Measurements from ENCODE around the gene GCH1.
"Not testable (repeated sequence)": the region's sequence is repeated elsewhere in the genome, so short reads cannot be mapped to it uniquely, and the experiment has no call there.

Gene GCH1

GRCh38 chr14:54908190-54908589, 5.6 kb upstream of the GCH1 start:
- Histone ChIP-seq H3K9ac (ENCODE audit: low read depth, low read length) (no peak overlapping the region), H3K27ac (ENCODE audit: low read depth, low read length) (no peak overlapping the region), H3K36me3 (ENCODE audit: insufficient read depth, low read length) (no peaks in the 10 kb centered on the region), H3K4me1 (ENCODE audit: insufficient read depth, low read length) (peaks cover 5% of the 10 kb centered on the region; the same call in 1 of the 2 replicates), H3K9me3 (ENCODE audit: insufficient read depth, low read depth, low read length) (no peaks in the 10 kb centered on the region), H3K4me3 (ENCODE audit: low read length) (no peak overlapping the region), H3K27me3 (ENCODE audit: insufficient read depth, low read length) (peaks cover 13% of the 10 kb centered on the region; the same call in 1 of the 2 replicates)
- WGBS = 91% methylated on average over 3 of the region's 4 CpGs

GRCh38 chr14:54906075-54906474, 3.4 kb upstream of the GCH1 start:
- peaks cover 30% of the 10 kb centered on the region for H3K27me3 ChIP-seq (ENCODE audit: insufficient read depth, low read length)
- H3K9ac ChIP-seq (ENCODE audit: low read depth, low read length) = no peak overlapping the region
- no peak overlapping the region for H3K4me3 ChIP-seq (ENCODE audit: low read length)
- no peak overlapping the region for H3K27ac ChIP-seq (ENCODE audit: low read depth, low read length)
- H3K9me3 ChIP-seq (ENCODE audit: insufficient read depth, low read depth, low read length) = no peaks in the 10 kb centered on the region
- peaks cover 5% of the 10 kb centered on the region for H3K4me1 ChIP-seq (ENCODE audit: insufficient read depth, low read length)
- no peaks in the 10 kb centered on the region for H3K36me3 ChIP-seq (ENCODE audit: insufficient read depth, low read length)

- H3K4me1 ChIP-seq (ENCODE audit: insufficient read depth, low read length) = peaks cover 4% of the 10 kb centered on the region
- under 1% methylated on average over 37 of the region's 37 CpGs for WGBS
- no peaks in the 10 kb centered on the region for H3K36me3 ChIP-seq (ENCODE audit: insufficient read depth, low read length)
- H3K27ac ChIP-seq (ENCODE audit: low read depth, low read length) = peak overlapping the region; percentile 30; the same call in 1 of the 2 replicates
- H3K9me3 ChIP-seq (ENCODE audit: insufficient read depth, low read depth, low read length) = no peaks in the 10 kb centered on the region
- peak overlapping the region; percentile 85 for H3K4me3 ChIP-seq (ENCODE audit: low read length)
- peak overlapping the region; percentile 56 for H3K9ac ChIP-seq (ENCODE audit: low read depth, low read length)
- H3K27me3 ChIP-seq (ENCODE audit: insufficient read depth, low read length) = peaks cover 39% of the 10 kb centered on the region
Measured at GRCh38 chr14:54902143-54902520, 494 bp downstream of the GCH1 start.

GRCh38 chr14:54901380-54902142, 1.1 kb downstream of the GCH1 start:
- Histone ChIP-seq H3K27ac (ENCODE audit: low read depth, low read length) (no peak overlapping the region), H3K4me1 (ENCODE audit: insufficient read depth, low read length) (peaks cover 4% of the 10 kb centered on the region), H3K27me3 (ENCODE audit: insufficient read depth, low read length) (peaks cover 39% of the 10 kb centered on the region), H3K36me3 (ENCODE audit: insufficient read depth, low read length) (no peaks in the 10 kb centered on the region), H3K9me3 (ENCODE audit: insufficient read depth, low read depth, low read length) (no peaks in the 10 kb centered on the region), H3K9ac (ENCODE audit: low read depth, low read length) (peak overlapping the region; percentile 56; the same call in 1 of the 2 replicates), H3K4me3 (ENCODE audit: low read length) (peak overlapping the region; percentile 85)
- WGBS = 4% methylated on average over 37 of the region's 42 CpGs

GRCh38 chr14:54899573-54899972, 3.1 kb downstream of the GCH1 start:
- Histone ChIP-seq H3K27me3 (ENCODE audit: insufficient read depth, low read length) (peaks cover 36% of the 10 kb centered on the region), H3K4me3 (ENCODE audit: low read length) (no peak overlapping the region), H3K4me1 (ENCODE audit: insufficient read depth, low read length) (peaks cover 4% of the 10 kb centered on the region), H3K9me3 (ENCODE audit: insufficient read depth, low read depth, low read length) (no peaks in the 10 kb centered on the region), H3K27ac (ENCODE audit: low read depth, low read length) (no peak overlapping the region), H3K36me3 (ENCODE audit: insufficient read depth, low read length) (no peaks in the 10 kb centered on the region), H3K9ac (ENCODE audit: low read depth, low read length) (no peak overlapping the region)
- WGBS = 100% methylated on average over 4 of the region's 5 CpGs

- H3K9me3 ChIP-seq (ENCODE audit: insufficient read depth, low read depth, low read length); H3K4me3 ChIP-seq (ENCODE audit: low read length); H3K9ac ChIP-seq (ENCODE audit: low read depth, low read length); H3K4me1 ChIP-seq (ENCODE audit: insufficient read depth, low read length); H3K36me3 ChIP-seq (ENCODE audit: insufficient read depth, low read length); H3K27ac ChIP-seq (ENCODE audit: low read depth, low read length): not testable (repeated sequence)
- WGBS = 86% methylated on average over 4 of the region's 5 CpGs
- H3K27me3 ChIP-seq (ENCODE audit: insufficient read depth, low read length) = peaks cover 24% of the 10 kb centered on the region
Measured at GRCh38 chr14:54897809-54898555, 4.6 kb downstream of the GCH1 start.

- H3K4me1 ChIP-seq (ENCODE audit: insufficient read depth, low read length) = peaks cover 6% of the 10 kb centered on the region; the same call in 1 of the 2 replicates
- no peak overlapping the region for H3K4me3 ChIP-seq (ENCODE audit: low read length)
- WGBS = 90% methylated on average over 4 of the region's 4 CpGs
- no peak overlapping the region for H3K27ac ChIP-seq (ENCODE audit: low read depth, low read length)
- peaks cover 5% of the 10 kb centered on the region for H3K27me3 ChIP-seq (ENCODE audit: insufficient read depth, low read length)
- H3K36me3 ChIP-seq (ENCODE audit: insufficient read depth, low read length) = no peaks in the 10 kb centered on the region
- no peak overlapping the region for H3K9ac ChIP-seq (ENCODE audit: low read depth, low read length)
- H3K9me3 ChIP-seq (ENCODE audit: insufficient read depth, low read depth, low read length) = no peaks in the 10 kb centered on the region
Measured at GRCh38 chr14:54895683-54896082, 6.9 kb downstream of the GCH1 start.

GRCh38 chr14:54894995-54895394, 7.6 kb downstream of the GCH1 start:
- no peaks in the 10 kb centered on the region for H3K27me3 ChIP-seq (ENCODE audit: insufficient read depth, low read length)
- H3K9me3 ChIP-seq (ENCODE audit: insufficient read depth, low read depth, low read length) = no peaks in the 10 kb centered on the region
- 74% methylated on average over 2 of the region's 3 CpGs for WGBS
- no peaks in the 10 kb centered on the region for H3K36me3 ChIP-seq (ENCODE audit: insufficient read depth, low read length)
- peaks cover 6% of the 10 kb centered on the region; the same call in 1 of the 2 replicates for H3K4me1 ChIP-seq (ENCODE audit: insufficient read depth, low read length)
- H3K27ac ChIP-seq (ENCODE audit: low read depth, low read length) = no peak overlapping the region
- H3K9ac ChIP-seq (ENCODE audit: low read depth, low read length) = no peak overlapping the region
- no peak overlapping the region for H3K4me3 ChIP-seq (ENCODE audit: low read length)

- Histone ChIP-seq H3K27me3 (ENCODE audit: insufficient read depth, low read length) (no peaks in the 10 kb centered on the region), H3K9ac (ENCODE audit: low read depth, low read length) (no peak overlapping the region), H3K4me1 (ENCODE audit: insufficient read depth, low read length) (peaks cover 7% of the 10 kb centered on the region), H3K4me3 (ENCODE audit: low read length) (no peak overlapping the region), H3K36me3 (ENCODE audit: insufficient read depth, low read length) (no peaks in the 10 kb centered on the region), H3K27ac (ENCODE audit: low read depth, low read length) (no peak overlapping the region), H3K9me3 (ENCODE audit: insufficient read depth, low read depth, low read length) (no peaks in the 10 kb centered on the region)
- WGBS = 90% methylated on average over 2 of the region's 3 CpGs
Measured at GRCh38 chr14:54893151-54893760, 9.4 kb downstream of the GCH1 start.

GRCh38 chr14:54891471-54892245, 11.0 kb downstream of the GCH1 start:
- Histone ChIP-seq H3K4me1 (ENCODE audit: insufficient read depth, low read length) (peaks cover 13% of the 10 kb centered on the region), H3K27ac (ENCODE audit: low read depth, low read length) (no peak overlapping the region)
- WGBS = 87% methylated on average over 9 of the region's 10 CpGs

More at GRCh38 chr14:54891471-54892245, 11.0 kb downstream of the GCH1 start:
- Histone ChIP-seq H3K9me3 (ENCODE audit: insufficient read depth, low read depth, low read length) (no peaks in the 10 kb centered on the region), H3K27me3 (ENCODE audit: insufficient read depth, low read length) (no peaks in the 10 kb centered on the region), H3K9ac (ENCODE audit: low read depth, low read length) (no peak overlapping the region), H3K4me3 (ENCODE audit: low read length) (no peak overlapping the region), H3K36me3 (ENCODE audit: insufficient read depth, low read length) (no peaks in the 10 kb centered on the region)
